Right atrium auricular region (tissue), 2 donors: Measurements from ENCODE around the gene EMC10. TPM values are rescaled to one million over a fixed set of nuclear protein-coding genes. Genes with fewer than 3 reads are reported as not detected.
A peak's percentile ranks its signal among the peaks of the same experiment; 100 is the strongest.

ENCODE experiments used
- DNase-seq: peaks from one replicate; pipeline ENCODE4 v3.0.0-alpha.2; 2019; ENCODE audit warnings: low spot score
- H3K27ac ChIP-seq, 2 donors: fragments of 200-600 bp; sonication (generic); 1 replicate in 1 of 2; 2 replicates in 1 of 2; pipeline ENCODE4 v1.5.1; 2016 to 2019
- H3K27me3 ChIP-seq, 2 donors: fragments of 200-600 bp; sonication (generic); one replicate each; pipeline versions ENCODE4 v1.5.1 to v1.6.0; 2017 to 2019
- H3K36me3 ChIP-seq: fragments of 200-600 bp; sonication (generic); one replicate; pipeline ENCODE4 v1.5.1; 2016
- H3K4me1 ChIP-seq, 2 donors: fragments of 200-600 bp; sonication (generic); one replicate each; pipeline versions ENCODE4 v1.5.1 to v1.6.0; 2017 to 2019
- H3K4me3 ChIP-seq, 2 donors: fragments of 200-600 bp; sonication (generic); 1 replicate in 1 of 2; 2 replicates in 1 of 2; pipeline ENCODE4 v1.5.1; 2017 to 2019; ENCODE audit warnings: mild to moderate bottlenecking in 1 of 2, moderate library complexity in 1 of 2
- H3K9me3 ChIP-seq, 2 donors: fragments of 200-600 bp; sonication (generic); one replicate each; pipeline ENCODE4 v1.5.1; 2019
- CTCF ChIP-seq, 2 donors: fragments of 200-600 bp; sonication (generic); IDR thresholded peaks; one replicate each; pipeline ENCODE4 v1.5.1; 2019; ENCODE audit warnings: antibody characterized with exemption in 2 of 2
- total RNA-seq, 2 donors: library from RNA; depleted of rRNA; stranded (reverse); fragments of >200 nt; gene quantifications; one replicate each; pipeline ENCODE4 v1.1.0, GENCODE V29; 2016

The EMC10 gene
- total RNA-seq, 2 donors from 2014 or later, result 94.9 to 112 TPM

- H3K27me3 ChIP-seq, result no peaks in the 10 kb centered on the region
- no peak for DNase-seq
- H3K9me3 ChIP-seq, result no peaks in the 10 kb centered on the region
- peak overlapping the region; percentile 76 to 80 for H3K27ac ChIP-seq
- H3K36me3 ChIP-seq, result peaks cover 41% of the 10 kb centered on the region
- no peak for TF ChIP-seq CTCF (IDR thresholded peaks at IDR 0.05)
- peaks cover 3 to 25% of the 10 kb centered on the region in 2 donors for H3K4me1 ChIP-seq
- peak overlapping the region; percentile 92 for H3K4me3 ChIP-seq
These were observed 566 bp downstream of the EMC10 start for GRCh38 chr19:50476907-50477238.

GRCh38 chr19:50477751-50478515, 1.6 kb downstream of the EMC10 start:
- Histone ChIP-seq H3K4me3 (no peak overlapping the region), H3K9me3 (no peaks in the 10 kb centered on the region), H3K4me1 (peaks cover 3 to 25% of the 10 kb centered on the region in 2 donors), H3K36me3 (peaks cover 46% of the 10 kb centered on the region), H3K27me3 (no peaks in the 10 kb centered on the region), H3K27ac (no peak overlapping the region)
- no peak for TF ChIP-seq CTCF (IDR thresholded peaks at IDR 0.05)
- DNase-seq, result no peak

- no peak for DNase-seq
- Histone ChIP-seq H3K9me3 (no peaks in the 10 kb centered on the region), H3K4me3 (no peak overlapping the region), H3K27me3 (no peaks in the 10 kb centered on the region), H3K27ac (no peak overlapping the region), H3K36me3 (peaks cover 46% of the 10 kb centered on the region), H3K4me1 (peaks cover 3 to 25% of the 10 kb centered on the region in 2 donors)
- TF ChIP-seq CTCF (IDR thresholded peaks at IDR 0.05), result peak in 1 of 2 donors; percentile 60
These were observed 2.8 kb downstream of the EMC10 start for GRCh38 chr19:50478901-50479715.

GRCh38 chr19:50479761-50480251, 3.5 kb downstream of the EMC10 start:
- Histone ChIP-seq H3K27me3 (no peaks in the 10 kb centered on the region), H3K4me3 (no peak overlapping the region), H3K9me3 (no peaks in the 10 kb centered on the region), H3K4me1 (peaks cover 3 to 25% of the 10 kb centered on the region in 2 donors), H3K27ac (no peak overlapping the region), H3K36me3 (peaks cover 46% of the 10 kb centered on the region)
- no peak for DNase-seq
- TF ChIP-seq CTCF (IDR thresholded peaks at IDR 0.05), result no peak

- no peak for DNase-seq
These were observed 4.2 kb downstream of the EMC10 start for GRCh38 chr19:50480281-50481111.

More at GRCh38 chr19:50480281-50481111, 4.2 kb downstream of the EMC10 start:
- Histone ChIP-seq H3K27ac (no peak overlapping the region), H3K9me3 (no peaks in the 10 kb centered on the region), H3K4me1 (peaks cover 3 to 25% of the 10 kb centered on the region in 2 donors), H3K27me3 (no peaks in the 10 kb centered on the region), H3K36me3 (peaks cover 46% of the 10 kb centered on the region), H3K4me3 (no peak overlapping the region)
- TF ChIP-seq CTCF (IDR thresholded peaks at IDR 0.05), result no peak
